BE2C (cell line): ENCODE results near the gene SPPL3.
A peak's percentile ranks its signal among the peaks of the same experiment; 100 is the strongest.

Source experiments
- DNase-seq: peaks from one replicate; pipeline ENCODE4 v3.0.0-alpha.2; 2020
- H3K27me3 ChIP-seq: fragments of 250-450 bp; sonication (Bioruptor Pico); 2 replicates; pipeline ENCODE4 v1.5.1; 2020; ENCODE audit warnings: mild to moderate bottlenecking
- H3K36me3 ChIP-seq: fragments of 250-450 bp; sonication (Bioruptor Pico); 2 replicates; pipeline ENCODE4 v1.5.1; 2020; ENCODE audit warnings: mild to moderate bottlenecking
- H3K4me1 ChIP-seq: fragments of 250-450 bp; sonication (Bioruptor Pico); 2 replicates; pipeline ENCODE4 v1.5.1; 2020
- H3K4me3 ChIP-seq: 2 replicates; pipeline ENCODE4 v1.5.1; 2011; ENCODE audit warnings: low read depth, low read length
- H3K9me3 ChIP-seq: fragments of 250-450 bp; sonication (Bioruptor Pico); 2 replicates; pipeline ENCODE4 v1.5.1; 2020
- CTCF ChIP-seq: IDR thresholded peaks from 2 replicates; pipeline ENCODE4 v1.5.1; 2012; ENCODE audit warnings: mild to moderate bottlenecking, low read depth, low read length

The SPPL3 gene

GRCh38 chr12:120720987-120721801, 183.0 kb downstream of the SPPL3 start:
- H3K36me3 ChIP-seq: peaks cover 56% of the 10 kb centered on the region
- no peak overlapping the region for H3K4me3 ChIP-seq
- no peaks in the 10 kb centered on the region for H3K9me3 ChIP-seq
- peaks cover 53% of the 10 kb centered on the region for H3K4me1 ChIP-seq
- no peak for TF ChIP-seq CTCF
- no peak for DNase-seq
- no peaks in the 10 kb centered on the region for H3K27me3 ChIP-seq

GRCh38 chr12:120720234-120720986, 183.7 kb downstream of the SPPL3 start:
- DNase-seq: peak; percentile 55
- Histone ChIP-seq H3K9me3 (no peaks in the 10 kb centered on the region), H3K4me3 (no peak overlapping the region), H3K36me3 (peaks cover 61% of the 10 kb centered on the region), H3K27me3 (no peaks in the 10 kb centered on the region), H3K4me1 (peaks cover 52% of the 10 kb centered on the region)
- no peak for TF ChIP-seq CTCF

GRCh38 chr12:120719496-120720233, 184.5 kb downstream of the SPPL3 start:
- no peaks in the 10 kb centered on the region for H3K9me3 ChIP-seq
- TF ChIP-seq CTCF: no peak
- H3K4me1 ChIP-seq: peaks cover 47% of the 10 kb centered on the region
- no peak for DNase-seq
- H3K27me3 ChIP-seq: no peaks in the 10 kb centered on the region
- peaks cover 67% of the 10 kb centered on the region for H3K36me3 ChIP-seq
- H3K4me3 ChIP-seq: no peak overlapping the region

GRCh38 chr12:120719072-120719471, 185.1 kb downstream of the SPPL3 start:
- no peaks in the 10 kb centered on the region for H3K9me3 ChIP-seq
- H3K4me3 ChIP-seq: no peak overlapping the region
- peaks cover 71% of the 10 kb centered on the region for H3K36me3 ChIP-seq
- DNase-seq: no peak
- TF ChIP-seq CTCF: no peak
- peaks cover 47% of the 10 kb centered on the region for H3K4me1 ChIP-seq
- no peaks in the 10 kb centered on the region for H3K27me3 ChIP-seq

GRCh38 chr12:120718055-120718454, 186.1 kb downstream of the SPPL3 start:
- peak; percentile 58 for DNase-seq
- Histone ChIP-seq H3K4me3 (no peak overlapping the region), H3K36me3 (peaks cover 77% of the 10 kb centered on the region), H3K9me3 (no peaks in the 10 kb centered on the region), H3K4me1 (peaks cover 47% of the 10 kb centered on the region), H3K27me3 (no peaks in the 10 kb centered on the region)
- TF ChIP-seq CTCF: no peak
